ENCODE results near the gene NLRP9.

GRCh38 chr19:55667006-55667381 is 71.2 kb downstream of the NLRP9 start:
- TF ChIP-seq, protein P1, sequence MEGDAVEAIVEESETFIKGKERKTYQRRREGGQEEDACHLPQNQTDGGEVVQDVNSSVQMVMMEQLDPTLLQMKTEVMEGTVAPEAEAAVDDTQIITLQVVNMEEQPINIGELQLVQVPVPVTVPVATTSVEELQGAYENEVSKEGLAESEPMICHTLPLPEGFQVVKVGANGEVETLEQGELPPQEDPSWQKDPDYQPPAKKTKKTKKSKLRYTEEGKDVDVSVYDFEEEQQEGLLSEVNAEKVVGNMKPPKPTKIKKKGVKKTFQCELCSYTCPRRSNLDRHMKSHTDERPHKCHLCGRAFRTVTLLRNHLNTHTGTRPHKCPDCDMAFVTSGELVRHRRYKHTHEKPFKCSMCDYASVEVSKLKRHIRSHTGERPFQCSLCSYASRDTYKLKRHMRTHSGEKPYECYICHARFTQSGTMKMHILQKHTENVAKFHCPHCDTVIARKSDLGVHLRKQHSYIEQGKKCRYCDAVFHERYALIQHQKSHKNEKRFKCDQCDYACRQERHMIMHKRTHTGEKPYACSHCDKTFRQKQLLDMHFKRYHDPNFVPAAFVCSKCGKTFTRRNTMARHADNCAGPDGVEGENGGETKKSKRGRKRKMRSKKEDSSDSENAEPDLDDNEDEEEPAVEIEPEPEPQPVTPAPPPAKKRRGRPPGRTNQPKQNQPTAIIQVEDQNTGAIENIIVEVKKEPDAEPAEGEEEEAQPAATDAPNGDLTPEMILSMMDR (IDR thresholded peaks at IDR 0.05; ENCODE audit: low read depth, low read length) = no peak
- TF ChIP-seq POLR2A (IDR thresholded peaks at IDR 0.05; ENCODE audit: extremely low read depth, insufficient read length) (no peak), MYC (IDR thresholded peaks at IDR 0.05; ENCODE audit: low read depth, low read length) (no peak)
- TF ChIP-seq, protein P2, sequence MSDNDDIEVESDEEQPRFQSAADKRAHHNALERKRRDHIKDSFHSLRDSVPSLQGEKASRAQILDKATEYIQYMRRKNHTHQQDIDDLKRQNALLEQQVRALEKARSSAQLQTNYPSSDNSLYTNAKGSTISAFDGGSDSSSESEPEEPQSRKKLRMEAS (IDR thresholded peaks at IDR 0.05; ENCODE audit: low read depth, low read length) = no peak

Measured in NB4 (cell line).